CD14-positive monocyte (primary cell): Measurements from ENCODE around the gene CDH22. TPM values are rescaled to one million over a fixed set of nuclear protein-coding genes. Genes with fewer than 3 reads are reported as not detected.

Experiments
- DNase-seq, 3 donors: peaks; one replicate each; pipeline ENCODE4 v3.0.0-alpha.2; 2011 to 2022
- H2AFZ ChIP-seq: 2 replicates; pipeline ENCODE4 v1.6.0; 2012; ENCODE audit warnings: mild to moderate bottlenecking, low read depth, low read length, inconsistent platforms; ENCODE audit not compliant: insufficient read depth, poor library complexity, severe bottlenecking
- H3K27ac ChIP-seq, 2 donors: 1 replicate in 1 of 2; 2 replicates in 1 of 2; pipeline ENCODE4 v1.5.1; 2012 to 2013; ENCODE audit warnings: low read length in 2 of 2, control low read depth in 1 of 2, inconsistent platforms in 1 of 2, low read depth in 1 of 2, mild to moderate bottlenecking in 1 of 2
- H3K27me3 ChIP-seq, 2 donors: one replicate each; pipeline versions ENCODE4 v1.6.0 to v1.6.1; 2011 to 2013; ENCODE audit warnings: low read length in 2 of 2; ENCODE audit not compliant: control insufficient read depth in 2 of 2, insufficient read depth in 2 of 2
- H3K36me3 ChIP-seq, 2 donors: replicated peaks in 1 of 2; 1 replicate in 1 of 2; 2 replicates in 1 of 2; pipeline versions ENCODE4 v1.5.1 to v1.6.1; 2012 to 2013; ENCODE audit warnings: low read length in 2 of 2, control low read depth in 1 of 2, inconsistent platforms in 1 of 2, mild to moderate bottlenecking in 1 of 2; ENCODE audit not compliant: insufficient read depth in 2 of 2, control insufficient read depth in 1 of 2
- H3K4me1 ChIP-seq, 2 donors: 1 replicate in 1 of 2; 2 replicates in 1 of 2; pipeline versions ENCODE4 v1.5.1 to v1.6.1; 2012 to 2013; ENCODE audit warnings: low read length in 2 of 2, control low read depth in 1 of 2, inconsistent platforms in 1 of 2, mild to moderate bottlenecking in 1 of 2, moderate library complexity in 1 of 2; ENCODE audit not compliant: insufficient read depth in 2 of 2, control insufficient read depth in 1 of 2
- H3K4me2 ChIP-seq: replicated peaks from 2 replicates; pipeline ENCODE3; 2012; ENCODE audit warnings: low read length, moderate library complexity, mild to moderate bottlenecking; ENCODE audit not compliant: poor library complexity, severe bottlenecking; ENCODE audit errors: extremely low read depth
- H3K4me3 ChIP-seq, 3 experiments: fragments of 200-600 bp in 1 of 3; sonication (generic) in 1 of 3; replicated peaks in 1 of 3; 1 replicate in 2 of 3; 2 replicates in 1 of 3; pipeline ENCODE4 v1.5.1; 2011 to 2013; ENCODE audit warnings: low read length in 3 of 3, mild to moderate bottlenecking in 3 of 3, control low read depth in 2 of 3, low read depth in 2 of 3, inconsistent platforms in 1 of 3, moderate library complexity in 1 of 3
- H3K79me2 ChIP-seq: 2 replicates; pipeline ENCODE4 v1.6.0; 2012; ENCODE audit warnings: mild to moderate bottlenecking, control low read depth, inconsistent platforms, low read length, moderate library complexity; ENCODE audit not compliant: insufficient read depth
- H3K9ac ChIP-seq: 2 replicates; pipeline ENCODE4 v1.6.0; 2017; ENCODE audit warnings: low read length, mild to moderate bottlenecking; ENCODE audit not compliant: insufficient read depth, poor library complexity, severe bottlenecking
- H3K9me3 ChIP-seq, 2 donors: replicated peaks in 1 of 2; 1 replicate in 1 of 2; 2 replicates in 1 of 2; pipeline versions ENCODE4 v1.5.1 to v1.6.1; 2012 to 2013; ENCODE audit warnings: low read length in 2 of 2, control low read depth in 1 of 2; ENCODE audit not compliant: control insufficient read depth in 1 of 2, insufficient read depth in 1 of 2
- H4K20me1 ChIP-seq: 2 replicates; pipeline ENCODE4 v1.6.0; 2012; ENCODE audit warnings: mild to moderate bottlenecking, low read length, control low read depth, moderate library complexity; ENCODE audit not compliant: insufficient read depth
- H3K27ac Mint-ChIP-seq, 7 donors: one replicate each; pipeline ENCODE4 v1.8.0; 2020; ENCODE audit warnings: mild to moderate bottlenecking in 7 of 7, mixed read lengths in 7 of 7, moderate library complexity in 6 of 7, inconsistent platforms in 2 of 7
- H3K27me3 Mint-ChIP-seq, 3 donors: one replicate each; pipeline ENCODE4 v1.8.0; 2021 to 2022; ENCODE audit warnings: low read depth in 3 of 3, mild to moderate bottlenecking in 3 of 3, mixed read lengths in 3 of 3, moderate library complexity in 3 of 3, inconsistent platforms in 1 of 3
- H3K36me3 Mint-ChIP-seq, 2 donors: one replicate each; pipeline ENCODE4 v1.8.0; 2020; ENCODE audit warnings: mixed read lengths in 2 of 2, inconsistent platforms in 1 of 2, mild to moderate bottlenecking in 1 of 2
- H3K4me1 Mint-ChIP-seq: one replicate; pipeline ENCODE4 v1.8.0; 2020; ENCODE audit warnings: mild to moderate bottlenecking, mixed read lengths
- H3K4me3 Mint-ChIP-seq, 2 donors: one replicate each; pipeline ENCODE4 v1.8.0; 2020; ENCODE audit warnings: mild to moderate bottlenecking in 2 of 2, mixed read lengths in 2 of 2, moderate library complexity in 1 of 2
- H3K9me3 Mint-ChIP-seq, 7 donors: one replicate each; pipeline ENCODE4 v1.8.0; 2020 to 2022; ENCODE audit warnings: mixed read lengths in 7 of 7, mild to moderate bottlenecking in 6 of 7, moderate library complexity in 6 of 7, inconsistent platforms in 2 of 7
- WGBS: methylation state at CpG from one replicate; pipeline ENCODE4 v1.1.5; 2013; ENCODE audit warnings: missing lambda C conversion rate; ENCODE audit not compliant: insufficient coverage; 5-methylcytosine and 5-hydroxymethylcytosine counted together
- intact Hi-C, 2 donors: fragments of 100-400 bp; cut with micrococcal nuclease; formaldehyde crosslinking; loops; one replicate each; pipeline versions ENCODE4 v1.15.0 to v1.15.1; 2023
- polyA plus RNA-seq, 3 donors: library from polyadenylated mRNA; depleted of rRNA in 1 of 3; unstranded in 2 of 3; stranded (reverse) in 1 of 3; fragments of 300-500 nt in 2 of 3; fragments of >200 nt in 1 of 3; fragmentation: Illumina TruSeq in 2 of 3; gene quantifications; 1 replicate in 2 of 3; 2 replicates in 1 of 3; pipeline ENCODE4 v1.2.3, GENCODE V29; 2012 to 2021
- TF ChIP-seq, protein P1 (sequence below): fragments of 200-600 bp; IDR thresholded peaks from one replicate; pipeline ENCODE4 v1.8.0; 2022; ENCODE audit warnings: antibody characterized with exemption, mild to moderate bottlenecking

Gene CDH22
- polyA plus RNA-seq, 3 donors, result not detected

DNA sequence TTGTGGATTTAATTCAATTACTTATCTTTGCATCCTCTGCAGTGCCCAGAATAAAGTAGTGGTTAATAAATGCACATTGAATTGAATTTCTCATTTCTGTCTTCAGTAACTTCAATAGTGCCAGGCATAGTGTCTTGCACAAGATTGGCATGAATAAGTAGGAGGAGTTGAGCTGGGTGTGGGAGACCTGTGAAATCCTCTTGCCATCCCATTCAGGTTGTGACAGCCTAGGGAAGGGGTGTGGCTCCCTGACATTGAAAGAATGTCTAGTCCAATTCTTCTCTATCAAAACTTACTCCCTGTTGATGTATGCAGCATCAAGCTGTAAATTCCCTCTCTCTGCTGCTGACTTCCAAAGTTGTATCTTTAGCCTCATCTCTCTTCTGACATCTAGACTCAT lies 73.2 kb downstream of the CDH22 start:
- H3K36me3 Mint-ChIP-seq, result no peaks in the 10 kb centered on the region
- peaks cover 6% of the 10 kb centered on the region for H3K4me1 Mint-ChIP-seq
- H3K4me2 ChIP-seq, result no peak overlapping the region
- no peak overlapping the region for H3K4me3 ChIP-seq
- no peak overlapping the region for H3K9ac ChIP-seq
- no peak overlapping the region for H3K27ac ChIP-seq
- no peaks in the 10 kb centered on the region for H3K9me3 Mint-ChIP-seq
- no peaks in the 10 kb centered on the region for H4K20me1 ChIP-seq
- intact Hi-C loops, result no loop called here
- TF ChIP-seq, protein P1, sequence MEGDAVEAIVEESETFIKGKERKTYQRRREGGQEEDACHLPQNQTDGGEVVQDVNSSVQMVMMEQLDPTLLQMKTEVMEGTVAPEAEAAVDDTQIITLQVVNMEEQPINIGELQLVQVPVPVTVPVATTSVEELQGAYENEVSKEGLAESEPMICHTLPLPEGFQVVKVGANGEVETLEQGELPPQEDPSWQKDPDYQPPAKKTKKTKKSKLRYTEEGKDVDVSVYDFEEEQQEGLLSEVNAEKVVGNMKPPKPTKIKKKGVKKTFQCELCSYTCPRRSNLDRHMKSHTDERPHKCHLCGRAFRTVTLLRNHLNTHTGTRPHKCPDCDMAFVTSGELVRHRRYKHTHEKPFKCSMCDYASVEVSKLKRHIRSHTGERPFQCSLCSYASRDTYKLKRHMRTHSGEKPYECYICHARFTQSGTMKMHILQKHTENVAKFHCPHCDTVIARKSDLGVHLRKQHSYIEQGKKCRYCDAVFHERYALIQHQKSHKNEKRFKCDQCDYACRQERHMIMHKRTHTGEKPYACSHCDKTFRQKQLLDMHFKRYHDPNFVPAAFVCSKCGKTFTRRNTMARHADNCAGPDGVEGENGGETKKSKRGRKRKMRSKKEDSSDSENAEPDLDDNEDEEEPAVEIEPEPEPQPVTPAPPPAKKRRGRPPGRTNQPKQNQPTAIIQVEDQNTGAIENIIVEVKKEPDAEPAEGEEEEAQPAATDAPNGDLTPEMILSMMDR, result no peak
- no peaks in the 10 kb centered on the region for H3K9me3 ChIP-seq
- H2AFZ ChIP-seq, result no peak overlapping the region
- no peak for DNase-seq
- no peaks in the 10 kb centered on the region for H3K36me3 ChIP-seq
- H3K27me3 Mint-ChIP-seq, result peaks cover 10 to 31% (median 19%) of the 10 kb centered on the region in 3 donors
- H3K27ac Mint-ChIP-seq, result no peak overlapping the region
- H3K4me3 Mint-ChIP-seq, result no peak overlapping the region
- no peaks in the 10 kb centered on the region for H3K4me1 ChIP-seq
- peaks cover 6 to 11% of the 10 kb centered on the region in 2 donors for H3K27me3 ChIP-seq
- no peaks in the 10 kb centered on the region for H3K79me2 ChIP-seq

DNA sequence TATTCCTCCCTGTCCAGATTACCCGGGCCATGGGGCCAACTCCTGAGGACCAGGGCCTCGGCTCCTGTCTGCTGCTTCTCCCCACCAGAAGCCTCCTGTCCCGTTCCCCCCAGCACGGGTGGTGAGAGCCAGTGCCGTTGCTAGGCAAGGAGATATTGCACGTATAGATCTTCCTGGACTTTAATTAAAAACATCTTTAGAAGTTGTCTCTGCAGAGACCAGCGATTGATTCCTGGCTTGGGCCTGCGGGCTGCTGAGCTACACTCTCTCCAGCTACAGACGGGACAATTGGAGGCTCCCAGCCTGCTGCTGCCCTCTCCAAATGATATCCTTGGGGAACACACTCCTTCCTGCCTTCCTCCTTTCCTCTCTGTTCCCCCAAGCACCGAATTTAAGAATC lies 74.6 kb downstream of the CDH22 start:
- Mint-ChIP-seq H3K9me3 (no peaks in the 10 kb centered on the region), H3K27me3 (peaks cover 12 to 33% (median 19%) of the 10 kb centered on the region in 3 donors), H3K36me3 (no peaks in the 10 kb centered on the region), H3K4me3 (no peak overlapping the region), H3K4me1 (peaks cover 6% of the 10 kb centered on the region), H3K27ac (peak overlapping the region in 1 of 7 donors; percentile 70)
- H3K36me3 ChIP-seq, result no peaks in the 10 kb centered on the region
- no peak overlapping the region for H3K4me2 ChIP-seq
- 90% methylated on average over 9 of the region's 10 CpGs for WGBS
- intact Hi-C loops, result no loop called here
- no peaks in the 10 kb centered on the region for H3K4me1 ChIP-seq
- TF ChIP-seq, protein P1, result no peak
- no peaks in the 10 kb centered on the region for H3K79me2 ChIP-seq
- no peak overlapping the region for H3K9ac ChIP-seq
- H2AFZ ChIP-seq, result no peak overlapping the region
- H4K20me1 ChIP-seq, result no peaks in the 10 kb centered on the region
- H3K27me3 ChIP-seq, result peaks cover 6 to 10% of the 10 kb centered on the region in 2 donors
- H3K27ac ChIP-seq, result no peak overlapping the region
- H3K9me3 ChIP-seq, result no peaks in the 10 kb centered on the region
- DNase-seq, result no peak
- no peak overlapping the region for H3K4me3 ChIP-seq
